ENCODE data around the gene FAM170B. TPM values are rescaled to one million over a fixed set of nuclear protein-coding genes. Genes with fewer than 3 reads are reported as not detected.

FAM170B gene
- total and polyA plus RNA-seq, 2 of the 4 experiments (the other 2 are of a cell fraction), result not detected

DNA sequence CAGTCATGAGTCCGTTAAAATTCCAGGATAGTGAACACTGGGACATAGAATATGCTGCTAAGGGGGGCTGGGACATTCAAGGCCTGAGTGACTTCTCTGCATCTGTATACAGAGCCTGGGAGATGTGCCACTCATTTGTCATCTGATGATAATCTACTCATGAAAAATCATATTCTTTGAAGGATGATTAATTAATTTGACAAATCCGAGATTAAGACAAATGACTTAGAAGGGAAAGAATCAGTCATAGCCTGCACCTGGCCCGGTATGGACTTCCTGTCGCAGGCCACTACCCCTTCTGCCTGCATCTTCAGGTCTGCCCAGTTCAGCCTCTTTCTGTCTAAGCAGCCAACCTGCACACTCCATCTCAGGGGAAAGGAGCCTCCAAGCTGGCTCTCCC is 18.8 kb upstream of the FAM170B start:
- H3K79me1 ChIP-seq (ENCODE audit: low read depth in 1 of 2, low read length in 2 of 2), result no peaks in the 10 kb centered on the region
- no peak overlapping the region for H3K14ac ChIP-seq (replicated peaks; ENCODE audit: low read depth, low read length)
- peaks cover 8% of the 10 kb centered on the region for H3K9me1 ChIP-seq (ENCODE audit: insufficient read depth, low read length)
- H2BK15ac ChIP-seq (ENCODE audit: low read depth, low read length), result no peak overlapping the region
- H3K36me3 ChIP-seq (ENCODE audit: control insufficient read depth, insufficient read depth, low read length), result no peaks in the 10 kb centered on the region
- ChIA-PET POLR2A (ENCODE audit: unreplicated experiment) (no interaction called here), CTCF (interaction anchor here (0.6 kb wide), 1 partner anchor 15 kb away, joined by 3 read pairs; no protein-coding TSS in a partner anchor)
- no CpG with 5 or more reads among the region's 4 CpGs for WGBS, 2 experiments (ENCODE audit: extremely low coverage in 2 of 2, insufficient read length in 1 of 2)
- H2BK5ac ChIP-seq (ENCODE audit: low read depth, low read length, poor library complexity, severe bottlenecking), result no peak overlapping the region
- no peak overlapping the region for H3K4me2 ChIP-seq (ENCODE audit: low read depth, low read length)
- no peak overlapping the region for H2AFZ ChIP-seq (replicated peaks; ENCODE audit: low read length, poor library complexity)
- no peak for DNase-seq
- H4K20me1 ChIP-seq (ENCODE audit: insufficient read depth, low read length), result no peaks in the 10 kb centered on the region
- no TSS peak for BruUV-seq (replicated peaks)
- no peak overlapping the region for H3K27ac ChIP-seq (ENCODE audit: insufficient read depth, low read length)
- H4K8ac ChIP-seq (ENCODE audit: low read depth in 2 of 2, low read length in 2 of 2), result no peak overlapping the region
- H3K4me1 ChIP-seq (ENCODE audit: control insufficient read depth, insufficient read depth, low read length), result peaks cover 4% of the 10 kb centered on the region
- H3K23ac ChIP-seq (ENCODE audit: low read depth, low read length), result no peak overlapping the region
- no peak overlapping the region for H3K9ac ChIP-seq (ENCODE audit: low read depth, low read length)
- intact Hi-C loops (cut with micrococcal nuclease) (no loop called here), in situ Hi-C loops (cut with MboI; ENCODE audit: low sequenced_read_pairs) (no loop called here), dilution Hi-C loops (cut with HindIII; ENCODE audit: low sequenced_read_pairs, unreplicated experiment) (no loop called here)
- H2BK120ac ChIP-seq (ENCODE audit: low read depth, low read length), result no peak overlapping the region
- no peaks in the 10 kb centered on the region; the same call in 1 of the 2 replicates for H3K9me3 ChIP-seq (ENCODE audit: control insufficient read depth, insufficient read depth, low read length)
- no peak overlapping the region; the same call in 1 of the 2 replicates for H2AK5ac ChIP-seq (ENCODE audit: low read depth, low read length)
- no peak overlapping the region for H3K18ac ChIP-seq (ENCODE audit: low read depth, low read length)
- no peak overlapping the region for H3K4me3 ChIP-seq (ENCODE audit: insufficient read depth, low read depth, low read length)
- no peak for ATAC-seq (ENCODE audit: low read depth)
- no peak overlapping the region for H3K56ac ChIP-seq (ENCODE audit: extremely low read depth, insufficient read depth, low read length)
- TF ChIP-seq BHLHE40 (IDR thresholded peaks at IDR 0.05; ENCODE audit: low read depth, low read length) (no peak), MXI1 (IDR thresholded peaks at IDR 0.05; ENCODE audit: borderline replicate concordance, low read depth, low read length) (no peak), NFE2L2 (IDR thresholded peaks at IDR 0.05; ENCODE audit: low read depth, low read length) (no peak), CEBPB (IDR thresholded peaks at IDR 0.05; ENCODE audit: low read depth, low read length) (no peak), RAD21 (IDR thresholded peaks at IDR 0.05; ENCODE audit: low read length) (no peak), SMC3 (IDR thresholded peaks at IDR 0.05; ENCODE audit: low read depth, low read length) (no peak), CHD1 (IDR thresholded peaks at IDR 0.05; ENCODE audit: low read depth, low read length) (no peak), POLR2A (IDR thresholded peaks at IDR 0.05; ENCODE audit: low read depth, low read length) (no peak), RFX5 (IDR thresholded peaks at IDR 0.05; ENCODE audit: low read depth, low read length) (no peak), RCOR1 (IDR thresholded peaks at IDR 0.05; ENCODE audit: insufficient replicate concordance, low read length) (no peak), MAFK (IDR thresholded peaks at IDR 0.05; ENCODE audit: low read depth, low read length) (no peak), FOS (IDR thresholded peaks at IDR 0.05; ENCODE audit: low read depth, low read length) (no peak)
- TF ChIP-seq, protein P1, sequence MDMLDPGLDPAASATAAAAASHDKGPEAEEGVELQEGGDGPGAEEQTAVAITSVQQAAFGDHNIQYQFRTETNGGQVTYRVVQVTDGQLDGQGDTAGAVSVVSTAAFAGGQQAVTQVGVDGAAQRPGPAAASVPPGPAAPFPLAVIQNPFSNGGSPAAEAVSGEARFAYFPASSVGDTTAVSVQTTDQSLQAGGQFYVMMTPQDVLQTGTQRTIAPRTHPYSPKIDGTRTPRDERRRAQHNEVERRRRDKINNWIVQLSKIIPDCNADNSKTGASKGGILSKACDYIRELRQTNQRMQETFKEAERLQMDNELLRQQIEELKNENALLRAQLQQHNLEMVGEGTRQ (IDR thresholded peaks at IDR 0.05; ENCODE audit: low read depth, low read length), result no peak
- TF ChIP-seq, protein P2, sequence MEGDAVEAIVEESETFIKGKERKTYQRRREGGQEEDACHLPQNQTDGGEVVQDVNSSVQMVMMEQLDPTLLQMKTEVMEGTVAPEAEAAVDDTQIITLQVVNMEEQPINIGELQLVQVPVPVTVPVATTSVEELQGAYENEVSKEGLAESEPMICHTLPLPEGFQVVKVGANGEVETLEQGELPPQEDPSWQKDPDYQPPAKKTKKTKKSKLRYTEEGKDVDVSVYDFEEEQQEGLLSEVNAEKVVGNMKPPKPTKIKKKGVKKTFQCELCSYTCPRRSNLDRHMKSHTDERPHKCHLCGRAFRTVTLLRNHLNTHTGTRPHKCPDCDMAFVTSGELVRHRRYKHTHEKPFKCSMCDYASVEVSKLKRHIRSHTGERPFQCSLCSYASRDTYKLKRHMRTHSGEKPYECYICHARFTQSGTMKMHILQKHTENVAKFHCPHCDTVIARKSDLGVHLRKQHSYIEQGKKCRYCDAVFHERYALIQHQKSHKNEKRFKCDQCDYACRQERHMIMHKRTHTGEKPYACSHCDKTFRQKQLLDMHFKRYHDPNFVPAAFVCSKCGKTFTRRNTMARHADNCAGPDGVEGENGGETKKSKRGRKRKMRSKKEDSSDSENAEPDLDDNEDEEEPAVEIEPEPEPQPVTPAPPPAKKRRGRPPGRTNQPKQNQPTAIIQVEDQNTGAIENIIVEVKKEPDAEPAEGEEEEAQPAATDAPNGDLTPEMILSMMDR (conservative IDR thresholded peaks at IDR 0.05; ENCODE audit: low read depth, low read length), result no peak
- no peak overlapping the region for H4K91ac ChIP-seq (ENCODE audit: insufficient read depth, low read depth, low read length)
- no peak overlapping the region for H3K4ac ChIP-seq (ENCODE audit: low read depth, low read length)
- H4K5ac ChIP-seq (ENCODE audit: low read depth, low read length), result no peak overlapping the region
- no peak overlapping the region for H2AK9ac ChIP-seq (replicated peaks; ENCODE audit: low read depth, low read length, poor library complexity)
- H2BK20ac ChIP-seq (ENCODE audit: low read depth, low read length), result no peak overlapping the region
- no peaks in the 10 kb centered on the region for H3K27me3 ChIP-seq (ENCODE audit: control insufficient read depth, insufficient read depth, low read length)

Measured in IMR-90 (cell line).